Keratinocyte (primary cell): Measurements from ENCODE around the gene CTSD. TPM values are rescaled to one million over a fixed set of nuclear protein-coding genes. Genes with fewer than 3 reads are reported as not detected.

Experiments used
- DNase-seq: peaks from one replicate; pipeline ENCODE4 v3.0.0-alpha.2; 2011; ENCODE audit warnings: low read depth, missing footprints, low spot score
- FAIRE-seq: peaks from 2 replicates; lab custom pipeline; 2011; peaks lifted over from hg19 to GRCh38; lab: Jason Lieb, UNC
- H2AFZ ChIP-seq: 2 replicates; pipeline ENCODE4 v1.6.0; 2012; ENCODE audit warnings: low read length, control low read depth, inconsistent platforms; ENCODE audit not compliant: control insufficient read depth
- H3K27ac ChIP-seq: 2 replicates; pipeline ENCODE4 v1.5.1; 2011; ENCODE audit warnings: low read length; ENCODE audit not compliant: control insufficient read depth, insufficient read depth
- H3K27me3 ChIP-seq: 3 replicates; pipeline ENCODE4 v1.6.0; 2011; ENCODE audit warnings: low read length; ENCODE audit not compliant: control insufficient read depth, insufficient read depth; ENCODE audit errors: extremely low read depth
- H3K36me3 ChIP-seq, 2 experiments: 2 replicates in 1 of 2; 3 replicates in 1 of 2; pipeline ENCODE4 v1.5.1; 2011; ENCODE audit warnings: low read length in 2 of 2, mild to moderate bottlenecking in 1 of 2; ENCODE audit not compliant: control insufficient read depth in 2 of 2, insufficient read depth in 2 of 2; ENCODE audit errors: extremely low read depth in 1 of 2
- H3K4me1 ChIP-seq: 3 replicates; pipeline ENCODE4 v1.5.1; 2011; ENCODE audit warnings: low read length; ENCODE audit not compliant: control insufficient read depth, insufficient read depth; ENCODE audit errors: extremely low read depth
- H3K4me2 ChIP-seq: 3 replicates; pipeline ENCODE4 v1.6.0; 2011; ENCODE audit warnings: low read depth, low read length; ENCODE audit not compliant: control insufficient read depth, insufficient read depth; ENCODE audit errors: extremely low read depth
- H3K4me3 ChIP-seq, 3 experiments: fragments of 200-600 bp in 1 of 3; sonication (generic) in 1 of 3; 2 replicates in 2 of 3; 3 replicates in 1 of 3; pipeline ENCODE4 v1.5.1; 2011 to 2016; ENCODE audit warnings: low read length in 3 of 3, mild to moderate bottlenecking in 3 of 3, control low read depth in 2 of 3, inconsistent platforms in 1 of 3, low read depth in 1 of 3, mixed read lengths in 1 of 3, mixed run types in 1 of 3, moderate library complexity in 1 of 3; ENCODE audit not compliant: control insufficient read depth in 2 of 3, insufficient read depth in 2 of 3; ENCODE audit errors: extremely low read depth in 1 of 3
- H3K79me2 ChIP-seq: 2 replicates; pipeline ENCODE4 v1.6.0; 2012; ENCODE audit warnings: low read length; ENCODE audit not compliant: control insufficient read depth, insufficient read depth
- H3K9ac ChIP-seq: 3 replicates; pipeline ENCODE4 v1.6.0; 2011; ENCODE audit warnings: low read length; ENCODE audit not compliant: control insufficient read depth, insufficient read depth; ENCODE audit errors: extremely low read depth
- H3K9me1 ChIP-seq: 3 replicates; pipeline ENCODE4 v1.6.0; 2011; ENCODE audit warnings: low read length; ENCODE audit not compliant: control insufficient read depth, insufficient read depth; ENCODE audit errors: extremely low read depth
- H3K9me3 ChIP-seq: 2 replicates; pipeline ENCODE4 v1.5.1; 2012; ENCODE audit warnings: low read depth, low read length; ENCODE audit not compliant: control insufficient read depth
- H4K20me1 ChIP-seq: 3 replicates; pipeline ENCODE4 v1.6.0; 2011; ENCODE audit warnings: low read length; ENCODE audit not compliant: control insufficient read depth, insufficient read depth; ENCODE audit errors: extremely low read depth
- CTCF ChIP-seq, 3 experiments: IDR thresholded peaks in 1 of 3; conservative IDR thresholded peaks in 1 of 3; optimal IDR thresholded peaks in 1 of 3; 2 replicates in 2 of 3; 3 replicates in 1 of 3; pipeline versions ENCODE3 to v1.5.1; 2011; ENCODE audit warnings: low read length in 3 of 3, mild to moderate bottlenecking in 3 of 3, moderate library complexity in 2 of 3, control low read depth in 1 of 3, inconsistent platforms in 1 of 3; ENCODE audit not compliant: insufficient read depth in 2 of 3; ENCODE audit errors: extremely low read depth in 1 of 3
- EZH2 ChIP-seq: IDR thresholded peaks from one replicate; pipeline ENCODE4 v1.6.1; 2012; ENCODE audit warnings: inconsistent platforms, mild to moderate bottlenecking, low read length, moderate library complexity
- dilution Hi-C: fragments of 300-500 bp; cut with MboI; formaldehyde crosslinking; loops from one replicate; pipeline ENCODE4 v1.7.0; 2020; ENCODE audit warnings: low sequenced_read_pairs; ENCODE audit not compliant: extremely low pct_ligation_motif_present
- polyA plus RNA-seq, 5 experiments: library from polyadenylated mRNA; depleted of rRNA in 3 of 5; stranded (reverse) in 3 of 5; stranded (forward) in 1 of 5; unstranded in 1 of 5; fragments of >200 nt; gene quantifications; 1 replicate in 1 of 5; 2 replicates in 3 of 5; 3 replicates in 1 of 5; pipeline versions ENCODE4 v1.2.1 to v1.2.3, GENCODE V29; 2011 to 2012; ENCODE audit warnings: missing spikeins in 2 of 5, low read depth in 1 of 5, low replicate concordance in 1 of 5

CTSD gene
- polyA plus RNA-seq, 1 donor (not counting 4 experiments of a cell fraction or from before 2014, with no cell fraction given) = 152 TPM

DNA sequence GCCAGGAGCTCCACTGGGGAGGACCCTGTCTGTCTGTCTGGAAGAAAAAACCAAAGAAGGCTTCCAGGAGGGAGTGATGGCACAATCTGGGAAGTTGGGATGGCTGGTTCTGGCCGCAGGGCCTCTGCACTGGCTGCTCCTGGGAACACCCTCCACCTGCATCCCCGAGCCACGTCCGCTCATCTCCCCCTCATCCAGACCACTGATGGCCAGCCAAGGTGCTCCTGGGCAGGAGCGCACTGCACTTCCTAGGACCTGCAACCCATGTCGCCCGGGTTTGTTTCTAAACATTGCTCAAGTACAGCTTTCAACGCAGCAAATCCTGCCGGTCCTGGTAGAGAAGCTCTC is 8.4 kb downstream of the CTSD start:
- Histone ChIP-seq H3K36me3 (peaks cover 8 to 36% of the 10 kb centered on the region in 2 experiments), H3K4me3 (no peak overlapping the region), H3K79me2 (no peaks in the 10 kb centered on the region), H3K27ac (no peak overlapping the region), H3K4me1 (no peaks in the 10 kb centered on the region), H3K9ac (no peak overlapping the region), H3K9me3 (no peaks in the 10 kb centered on the region), H4K20me1 (no peaks in the 10 kb centered on the region), H3K27me3 (no peaks in the 10 kb centered on the region), H3K4me2 (no peak overlapping the region), H3K9me1 (no peaks in the 10 kb centered on the region), H2AFZ (no peak overlapping the region)
- dilution Hi-C loops = no loop called here
- no peak for DNase-seq
- TF ChIP-seq CTCF (optimal IDR thresholded peaks at IDR 0.05 in 1 of 3, IDR thresholded peaks at IDR 0.05 in 1 of 3, conservative IDR thresholded peaks at IDR 0.05 in 1 of 3; ENCODE audit: extremely low read depth in 1 of 3, insufficient read depth in 2 of 3, low read length in 3 of 3) (no peak), EZH2 (no peak)
- no peak for FAIRE-seq

DNA sequence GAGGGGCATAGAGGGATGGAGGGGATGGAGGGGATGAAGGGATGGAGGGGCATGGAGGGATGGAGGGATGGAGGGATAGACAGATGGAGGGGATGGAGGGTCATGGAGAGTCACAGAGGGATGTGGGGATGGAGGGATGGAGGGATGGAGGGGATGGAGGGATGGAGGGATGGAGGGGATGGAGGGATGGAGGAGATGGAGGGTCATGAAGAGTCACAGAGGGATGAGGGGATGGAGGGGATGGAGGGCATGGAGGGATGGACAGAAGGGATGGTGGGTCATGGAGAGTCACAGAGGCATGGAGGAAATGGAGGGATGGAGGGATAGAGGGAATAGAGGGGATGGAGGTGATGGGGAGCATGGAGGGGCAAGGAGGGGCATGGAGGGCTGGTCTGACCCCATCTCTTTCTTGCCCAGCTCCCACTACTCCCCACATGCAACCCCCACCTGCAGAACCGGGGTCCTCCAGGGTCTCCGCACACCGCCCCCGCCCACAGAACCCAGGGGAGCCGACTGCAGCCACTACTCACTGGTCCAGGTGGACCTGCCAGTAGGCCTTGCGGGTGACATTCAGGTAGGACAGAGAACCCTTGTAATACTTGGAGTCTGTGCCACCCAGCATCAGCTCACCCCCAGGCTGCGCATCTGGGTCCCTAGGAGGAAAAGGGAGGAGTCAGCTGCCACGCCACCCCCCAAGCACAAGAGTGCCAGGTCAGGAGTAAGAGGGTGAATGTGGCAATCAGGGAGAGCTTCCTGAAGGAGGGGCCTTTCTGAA is 9.2 kb downstream of the CTSD start:
- TF ChIP-seq EZH2 (no peak), CTCF (optimal IDR thresholded peaks at IDR 0.05 in 1 of 3, IDR thresholded peaks at IDR 0.05 in 1 of 3, conservative IDR thresholded peaks at IDR 0.05 in 1 of 3; ENCODE audit: extremely low read depth in 1 of 3, insufficient read depth in 2 of 3, low read length in 3 of 3) (no peak)
- Histone ChIP-seq H3K79me2 (no peaks in the 10 kb centered on the region), H4K20me1 (no peaks in the 10 kb centered on the region), H3K4me3 (no peak overlapping the region), H3K4me2 (no peak overlapping the region), H3K36me3 (peaks cover 6 to 30% of the 10 kb centered on the region in 2 experiments), H3K9me3 (no peaks in the 10 kb centered on the region), H2AFZ (no peak overlapping the region), H3K27ac (no peak overlapping the region), H3K9me1 (no peaks in the 10 kb centered on the region), H3K4me1 (peaks cover 2% of the 10 kb centered on the region), H3K27me3 (peaks cover 6% of the 10 kb centered on the region), H3K9ac (no peak overlapping the region)
- DNase-seq = no peak
- dilution Hi-C loops = no loop called here
- FAIRE-seq = no peak
